Stomach (tissue), 4 donors: ENCODE results near the gene SMIM12.

ENCODE experiments used
- CTCF ChIP-seq, 7 experiments: fragments of 450-650 bp in 4 of 7; fragments of 200-600 bp in 3 of 7; sonication (generic) in 3 of 7; IDR thresholded peaks; one replicate each; pipeline ENCODE4 v1.5.1; 2016 to 2019; ENCODE audit warnings: antibody characterized with exemption in 7 of 7, control low read depth in 2 of 7, mild to moderate bottlenecking in 1 of 7
- POLR2AphosphoS5 ChIP-seq, 3 donors: sonication (generic); formaldehyde crosslinking; IDR thresholded peaks; one replicate each; pipeline ENCODE4 v1.6.1; 2016; ENCODE audit warnings: antibody characterized with exemption in 3 of 3

DNA sequence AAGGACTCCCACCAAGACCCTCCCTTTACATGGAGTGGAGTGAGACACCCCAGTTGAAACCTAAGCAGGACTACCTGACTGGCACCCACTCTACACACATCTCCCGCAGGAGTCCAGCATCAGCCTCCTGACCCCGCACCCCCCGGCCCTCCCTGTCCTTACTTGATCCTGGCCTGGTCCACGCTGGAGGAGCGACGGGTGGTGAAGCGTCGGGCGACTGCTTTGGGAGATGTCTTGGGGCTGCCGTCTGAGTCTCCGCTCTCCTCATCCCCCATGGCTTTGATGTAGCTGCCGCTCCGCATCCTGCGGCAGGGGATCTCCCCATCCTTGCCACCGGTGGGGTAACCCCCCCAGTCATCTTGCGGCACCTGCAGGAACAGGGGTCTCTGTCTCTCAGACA lies 40.4 kb upstream of the SMIM12 start:
- no peak for TF ChIP-seq CTCF (IDR thresholded peaks at IDR 0.05)
- no peak for TF ChIP-seq POLR2AphosphoS5 (IDR thresholded peaks at IDR 0.05)
